ENCODE measurements around the gene TGFBR3. TPM values are rescaled to one million over a fixed set of nuclear protein-coding genes. Genes with fewer than 3 reads are reported as not detected.

The TGFBR3 gene
- total and polyA plus RNA-seq, 2 of the 8 experiments (the other 6 are each of a cell fraction or from before 2014, with no cell fraction given), result 2.0 to 6.1 TPM

GRCh38 chr1:91724644-91725043 is 161.3 kb downstream of the TGFBR3 start:
- Histone ChIP-seq H3K4me3 (ENCODE audit: extremely low read depth in 1 of 4, insufficient read depth in 2 of 4, low read depth in 3 of 4, low read length in 4 of 4) (no peak overlapping the region), H2BK20ac (ENCODE audit: low read length) (no peak overlapping the region), H3K9me3 (ENCODE audit: insufficient read depth in 2 of 2, low read depth in 1 of 2, low read length in 1 of 2) (no peaks in the 10 kb centered on the region), H3K36me3 (ENCODE audit: control insufficient read depth in 2 of 4, insufficient read depth in 4 of 4, low read length in 3 of 4) (no peaks in the 10 kb centered on the region), H2BK12ac (ENCODE audit: low read depth, low read length) (no peak overlapping the region), H3K23me2 (ENCODE audit: low read depth, low read length) (no peaks in the 10 kb centered on the region; the same call in 1 of the 2 replicates), H3K79me2 (ENCODE audit: control insufficient read depth in 1 of 2, insufficient read depth in 2 of 2, low read length in 2 of 2) (no peaks in the 10 kb centered on the region), H3K18ac (ENCODE audit: extremely low read depth, low read length) (no peak overlapping the region), H3K14ac (ENCODE audit: insufficient read length) (no peak overlapping the region), H4K8ac (ENCODE audit: extremely low read depth, insufficient read depth, low read length) (no peak overlapping the region), H3K9ac (replicated peaks in 1 of 4; ENCODE audit: extremely low read depth in 1 of 4, low read depth in 3 of 4, low read length in 3 of 4) (no peak overlapping the region), H4K5ac (ENCODE audit: insufficient read length, low read depth, low read length) (no peak overlapping the region), H4K20me1 (replicated peaks in 1 of 2; ENCODE audit: control insufficient read depth in 1 of 2, insufficient read depth in 2 of 2, low read length in 2 of 2) (no peaks in the 10 kb centered on the region), H3K56ac (replicated peaks; ENCODE audit: insufficient read length, low read depth, low read length) (no peak overlapping the region), H3K4me1 (replicated peaks in 1 of 4; ENCODE audit: control insufficient read depth in 3 of 4, insufficient read depth in 4 of 4, low read length in 3 of 4) (no peaks in the 10 kb centered on the region), H3K79me1 (ENCODE audit: low read depth, low read length) (no peaks in the 10 kb centered on the region), H2AK5ac (ENCODE audit: low read depth, low read length) (no peak overlapping the region), H2BK5ac (ENCODE audit: low read depth, low read length) (no peak overlapping the region), H3K4ac (replicated peaks; ENCODE audit: insufficient read length, low read depth, low read length) (no peak overlapping the region), H2BK120ac (replicated peaks; ENCODE audit: low read depth, low read length) (no peak overlapping the region), H3K23ac (ENCODE audit: insufficient read length) (no peak overlapping the region), H3K27ac (ENCODE audit: low read depth, low read length) (no peak overlapping the region), H2BK15ac (ENCODE audit: low read length) (no peak overlapping the region), H2AFZ (ENCODE audit: low read length) (no peak overlapping the region), H3K4me2 (ENCODE audit: insufficient read depth in 1 of 2, low read depth in 2 of 2, low read length in 2 of 2) (no peak overlapping the region), H4K91ac (replicated peaks; ENCODE audit: insufficient read length, low read length) (no peak overlapping the region), H3K27me3 (replicated peaks in 1 of 4; ENCODE audit: control insufficient read depth in 3 of 4, extremely low read depth in 1 of 4, insufficient read depth in 3 of 4, low read length in 3 of 4) (no peaks in the 10 kb centered on the region)
- no peak for DNase-seq (ENCODE audit: low read depth in 1 of 2, low spot score in 2 of 2)
- ChIA-PET CTCF (ENCODE audit: partially characterized antibody) (interaction anchor here (1.2 kb wide), 1 partner anchor 107 kb away, joined by 3 read pairs; no protein-coding TSS in a partner anchor), POLR2A (ENCODE audit: partially characterized antibody) (no interaction called here)
- FAIRE-seq, result no peak
- WGBS, 2 experiments (ENCODE audit: extremely low coverage in 1 of 2, insufficient coverage in 1 of 2, insufficient read length in 1 of 2, insufficient replicate concordance in 2 of 2, low coverage in 1 of 2, low lambda C conversion rate in 2 of 2, missing lambda C conversion rate in 1 of 2), result 77% methylated on average over 2 of the region's 2 CpGs; no CpG with 5 or more reads in 1 of the 2 experiments
- TF ChIP-seq, protein P1, sequence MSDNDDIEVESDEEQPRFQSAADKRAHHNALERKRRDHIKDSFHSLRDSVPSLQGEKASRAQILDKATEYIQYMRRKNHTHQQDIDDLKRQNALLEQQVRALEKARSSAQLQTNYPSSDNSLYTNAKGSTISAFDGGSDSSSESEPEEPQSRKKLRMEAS (IDR thresholded peaks at IDR 0.05), result no peak
- TF ChIP-seq BCL11A (IDR thresholded peaks at IDR 0.05; ENCODE audit: low read depth in 2 of 2, low read length in 2 of 2), result no peak
- no peak for TF ChIP-seq KDM1A (IDR thresholded peaks at IDR 0.05; ENCODE audit: borderline replicate concordance, low read length)
- TF ChIP-seq POLR2AphosphoS5 (IDR thresholded peaks at IDR 0.05; ENCODE audit: low read depth, low read length), result no peak
- TF ChIP-seq, protein P2, sequence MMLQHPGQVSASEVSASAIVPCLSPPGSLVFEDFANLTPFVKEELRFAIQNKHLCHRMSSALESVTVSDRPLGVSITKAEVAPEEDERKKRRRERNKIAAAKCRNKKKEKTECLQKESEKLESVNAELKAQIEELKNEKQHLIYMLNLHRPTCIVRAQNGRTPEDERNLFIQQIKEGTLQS (IDR thresholded peaks at IDR 0.05; ENCODE audit: insufficient read depth, low read depth, low read length), result no peak
- no peak for TF ChIP-seq SP4 (IDR thresholded peaks at IDR 0.05; ENCODE audit: low read length)
- TF ChIP-seq JUND (IDR thresholded peaks at IDR 0.05; ENCODE audit: low read length), result no peak
- TF ChIP-seq RXRA (IDR thresholded peaks at IDR 0.05; ENCODE audit: insufficient read depth, low read depth, low read length), result no peak
- no peak for TF ChIP-seq GTF2F1 (IDR thresholded peaks at IDR 0.05; ENCODE audit: borderline replicate concordance, low read depth, low read length)
- TF ChIP-seq ASH2L (IDR thresholded peaks at IDR 0.05; ENCODE audit: low read length), result no peak
- no peak for TF ChIP-seq TAF1 (IDR thresholded peaks at IDR 0.05; ENCODE audit: low read depth, low read length)

Data from H1 (cell line).